ENCODE results near the gene CCT7. TPM values are rescaled to one million over a fixed set of nuclear protein-coding genes. Genes with fewer than 3 reads are reported as not detected.

The CCT7 gene
- total RNA-seq, 8 experiments from 2014 or later = 230 to 423 (median 329) TPM

DNA sequence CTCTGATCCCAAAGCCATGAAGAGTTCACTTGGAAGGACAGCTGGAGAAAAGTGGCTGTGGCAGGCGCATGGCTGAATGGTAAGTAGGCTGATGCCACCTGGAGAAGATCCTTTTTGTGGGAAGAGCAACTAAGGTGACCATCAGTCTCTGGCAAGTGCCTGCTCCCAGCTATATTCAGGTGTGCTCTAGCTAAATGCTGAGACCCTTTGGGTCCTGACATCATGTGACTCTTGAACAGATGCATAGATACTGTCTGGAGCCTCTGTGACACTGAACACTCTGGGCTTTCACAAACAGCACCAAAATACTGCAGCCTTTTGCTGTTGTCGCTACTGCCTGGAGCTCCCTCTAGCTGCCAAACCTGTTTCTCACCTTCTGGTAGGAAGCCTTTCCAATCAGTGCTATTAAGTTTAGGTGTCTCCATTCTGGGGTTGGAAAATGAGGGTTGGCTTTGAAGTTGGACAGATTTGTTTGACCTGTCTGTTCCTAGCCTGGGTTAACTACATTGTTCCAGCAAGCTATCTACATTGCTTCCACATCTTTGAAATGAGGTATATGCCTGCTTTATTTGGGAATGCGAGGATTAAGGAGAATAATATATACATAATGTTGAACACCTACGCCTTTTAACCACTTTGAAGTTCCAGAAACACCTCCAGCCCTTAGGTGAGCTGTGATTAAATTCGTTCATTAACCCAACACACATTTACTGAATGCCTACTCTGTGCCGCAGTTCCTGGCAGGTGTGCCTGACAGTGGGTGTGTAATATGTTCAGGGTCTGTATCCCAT is 56.1 kb downstream of the CCT7 start:
- no peak overlapping the region for H3K4me3 ChIP-seq
- WGBS, 10 experiments = 20 to 63% (median 40%) methylated on average over 1 to 5 of the region's 6 CpGs
- ATAC-seq (replicated peaks in 6 of 8) = peak in 4 of 8 experiments; percentile 6 to 20 (median 11)
- in situ Hi-C loops (cut with MboI; ENCODE audit: low pct_unique_long_range_greater_than_20kb in 2 of 9, low sequenced_read_pairs in 9 of 9, unreplicated experiment in 9 of 9) = no loop called here
- peaks cover 0 to 8% of the 10 kb centered on the region in 2 donors for H3K4me1 ChIP-seq (replicated peaks in 1 of 2)
- H3K27ac ChIP-seq = no peak overlapping the region

DNA sequence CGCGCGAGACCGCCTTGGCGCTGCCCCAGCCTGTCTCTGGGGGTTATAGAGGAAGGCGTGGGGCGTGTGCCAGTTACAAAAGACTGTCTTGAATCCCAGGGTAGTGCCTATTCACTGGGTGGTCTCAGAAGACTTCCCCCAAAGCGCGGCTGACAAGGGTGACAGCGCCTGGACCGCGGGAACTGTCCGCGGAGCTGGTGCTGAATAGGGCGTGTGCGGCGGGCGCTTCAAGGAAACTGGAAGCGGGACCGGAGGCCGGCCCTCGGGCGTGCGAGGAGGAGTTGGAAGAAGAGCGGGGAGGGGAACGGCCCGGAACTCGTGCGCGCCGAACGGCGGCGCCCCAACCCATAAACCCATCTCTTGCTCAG is 57.0 kb downstream of the CCT7 start:
- 0 to 56% (median 17%) methylated on average over 1 to 8 of the region's 34 CpGs; no CpG with 5 or more reads in 3 of the 10 experiments for WGBS, 10 experiments
- Histone ChIP-seq H3K27ac (no peak overlapping the region), H3K4me3 (peak overlapping the region in 3 of 5 donors; percentile 2 to 19 (median 11)), H3K4me1 (replicated peaks in 1 of 2) (peaks cover 0 to 8% of the 10 kb centered on the region in 2 donors)
- peak in 7 of 8 experiments; percentile 0 to 61 (median 14) for ATAC-seq (replicated peaks in 6 of 8)
- in situ Hi-C loops (cut with MboI; ENCODE audit: low pct_unique_long_range_greater_than_20kb in 2 of 9, low sequenced_read_pairs in 9 of 9, unreplicated experiment in 9 of 9) = no loop called here

DNA sequence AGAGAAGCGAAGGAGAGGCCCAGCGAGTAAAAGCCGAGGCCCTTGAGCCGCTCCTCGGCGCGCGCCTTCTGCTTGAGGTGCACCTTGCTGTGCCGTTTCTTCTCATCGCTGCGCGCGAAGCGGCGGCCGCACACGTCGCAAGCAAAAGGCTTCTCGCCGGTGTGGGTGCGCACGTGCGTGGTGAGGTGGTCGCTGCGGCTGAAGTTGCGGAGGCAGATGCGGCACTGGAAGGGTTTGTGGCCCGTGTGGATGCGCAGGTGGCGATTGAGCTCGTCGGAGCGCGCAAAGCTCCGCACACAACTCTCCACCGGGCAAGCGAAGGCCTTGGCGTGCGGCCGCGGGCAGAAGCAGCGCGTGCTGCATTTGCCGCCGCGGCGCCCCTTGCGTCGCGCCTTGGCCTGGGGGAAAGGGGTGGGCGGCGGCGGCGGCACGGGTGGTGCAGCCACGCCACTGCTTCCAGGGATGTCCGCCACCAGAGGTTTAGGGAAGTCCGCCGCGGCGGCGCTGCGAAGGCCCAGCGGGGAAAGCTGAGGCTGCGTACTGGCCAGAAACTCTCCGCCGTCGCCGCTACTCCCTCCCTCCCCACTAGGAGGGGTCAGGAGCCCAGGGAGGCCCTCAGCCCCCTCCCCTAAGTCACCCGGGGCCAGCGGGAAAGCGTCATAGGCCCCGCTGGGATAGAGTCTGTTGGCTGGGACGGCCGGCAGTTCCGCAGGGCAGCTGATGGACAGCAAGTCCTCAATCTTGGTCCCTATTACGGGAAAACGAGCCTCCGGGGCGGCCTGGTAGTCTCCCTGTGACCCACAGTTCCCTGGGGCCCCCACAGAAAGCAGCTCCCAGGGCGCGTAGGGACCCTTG is 57.6 kb downstream of the CCT7 start:
- peak in 6 of 8 experiments; percentile 23 to 67 (median 53) for ATAC-seq (replicated peaks in 6 of 8)

DNA sequence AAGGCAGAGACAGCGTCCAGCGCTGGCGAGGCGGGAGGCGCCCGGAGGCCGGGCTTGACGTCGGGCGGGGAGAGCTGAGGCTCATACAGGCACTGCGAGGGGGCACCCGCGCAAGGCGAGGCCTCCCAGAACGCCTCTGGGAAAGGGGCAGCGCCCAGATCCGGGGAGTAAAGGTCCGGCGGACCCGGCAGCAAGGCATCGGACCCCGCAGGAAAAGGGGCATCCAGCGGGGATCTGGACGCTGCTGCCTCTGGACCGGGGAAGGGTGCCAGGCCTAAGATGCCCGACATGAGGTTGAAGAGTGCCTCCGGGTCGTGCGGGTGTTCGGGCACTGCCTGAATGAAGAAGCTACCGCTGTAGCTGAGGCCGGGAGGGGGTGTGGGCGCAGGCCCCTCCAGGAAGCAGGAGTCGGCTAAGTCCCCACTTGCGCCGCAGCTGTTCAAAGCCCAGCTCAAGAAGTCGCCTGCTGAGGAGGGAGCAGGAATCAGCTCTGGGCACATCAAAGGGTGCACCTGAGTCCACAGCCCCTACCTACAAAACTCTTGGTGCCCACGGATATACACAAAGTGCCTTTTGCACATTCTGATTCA is 58.3 kb downstream of the CCT7 start:
- ATAC-seq (replicated peaks in 6 of 8) = peak in 1 of 8 experiments; percentile 4
- Histone ChIP-seq H3K4me1 (replicated peaks in 1 of 2) (peaks cover 8 to 17% of the 10 kb centered on the region in 2 donors), H3K27ac (no peak overlapping the region), H3K4me3 (peak overlapping the region in 2 of 5 donors; percentile 8 to 11)
- in situ Hi-C loops (cut with MboI; ENCODE audit: low pct_unique_long_range_greater_than_20kb in 2 of 9, low sequenced_read_pairs in 9 of 9, unreplicated experiment in 9 of 9) = no loop called here
- WGBS, 10 experiments = 0 to 7% (median 0%) methylated on average over 1 to 20 of the region's 38 CpGs; no CpG with 5 or more reads in 4 of the 10 experiments

More for the DNA sequence above, 57.6 kb downstream of the CCT7 start:
- in situ Hi-C loops (cut with MboI; ENCODE audit: low pct_unique_long_range_greater_than_20kb in 2 of 9, low sequenced_read_pairs in 9 of 9, unreplicated experiment in 9 of 9) = no loop called here
- WGBS, 10 experiments = 0 to 1% methylated on average over 14 to 22 of the region's 82 CpGs; no CpG with 5 or more reads in 8 of the 10 experiments
- no peak overlapping the region for H3K27ac ChIP-seq
- H3K4me1 ChIP-seq (replicated peaks in 1 of 2) = peaks cover under 1 to 10% of the 10 kb centered on the region in 2 donors
- H3K4me3 ChIP-seq = peak overlapping the region; percentile 2 to 19 (median 9)

DNA sequence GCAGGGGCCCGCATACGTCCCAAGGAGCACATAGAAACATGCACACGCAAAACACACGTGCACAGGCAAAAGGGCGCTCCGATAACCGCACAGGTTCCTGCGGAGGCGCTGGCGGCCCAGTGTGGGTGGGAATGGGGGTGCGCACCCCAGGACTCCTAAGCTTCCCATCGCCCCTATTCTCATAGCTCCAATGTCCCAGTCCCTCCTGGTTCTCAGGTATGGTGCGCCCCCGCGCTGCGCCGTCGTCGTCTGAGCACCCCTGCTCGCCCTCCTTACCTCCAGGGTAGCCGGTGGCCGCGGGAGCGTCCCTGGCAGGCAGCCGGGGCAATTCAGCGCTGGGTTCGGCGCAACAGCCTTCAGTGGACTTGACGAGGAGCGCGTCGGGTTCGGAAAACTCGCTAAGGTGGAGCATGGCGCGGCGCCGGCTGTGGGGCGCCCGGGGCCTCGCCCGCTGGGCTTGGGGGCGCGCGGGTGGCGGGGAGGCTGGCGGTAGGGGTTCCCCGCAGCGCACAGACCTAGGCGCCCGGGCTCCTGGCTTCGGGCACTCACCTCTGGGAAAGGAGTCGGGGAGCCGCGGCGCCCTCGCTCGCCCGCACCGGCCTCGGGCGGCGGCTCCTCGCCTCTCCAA is 58.9 kb downstream of the CCT7 start:
- Histone ChIP-seq H3K27ac (no peak overlapping the region), H3K4me3 (peak overlapping the region; percentile 29 to 44 (median 40)), H3K4me1 (replicated peaks in 1 of 2) (peaks cover 11 to 20% of the 10 kb centered on the region in 2 donors)
- 0 to 20% (median 6%) methylated on average over 1 to 28 of the region's 64 CpGs; no CpG with 5 or more reads in 5 of the 10 experiments for WGBS, 10 experiments
- in situ Hi-C loops (cut with MboI; ENCODE audit: low pct_unique_long_range_greater_than_20kb in 2 of 9, low sequenced_read_pairs in 9 of 9, unreplicated experiment in 9 of 9) = no loop called here
- peak in 3 of 8 experiments; percentile 1 to 14 (median 10) for ATAC-seq (replicated peaks in 6 of 8)

DNA sequence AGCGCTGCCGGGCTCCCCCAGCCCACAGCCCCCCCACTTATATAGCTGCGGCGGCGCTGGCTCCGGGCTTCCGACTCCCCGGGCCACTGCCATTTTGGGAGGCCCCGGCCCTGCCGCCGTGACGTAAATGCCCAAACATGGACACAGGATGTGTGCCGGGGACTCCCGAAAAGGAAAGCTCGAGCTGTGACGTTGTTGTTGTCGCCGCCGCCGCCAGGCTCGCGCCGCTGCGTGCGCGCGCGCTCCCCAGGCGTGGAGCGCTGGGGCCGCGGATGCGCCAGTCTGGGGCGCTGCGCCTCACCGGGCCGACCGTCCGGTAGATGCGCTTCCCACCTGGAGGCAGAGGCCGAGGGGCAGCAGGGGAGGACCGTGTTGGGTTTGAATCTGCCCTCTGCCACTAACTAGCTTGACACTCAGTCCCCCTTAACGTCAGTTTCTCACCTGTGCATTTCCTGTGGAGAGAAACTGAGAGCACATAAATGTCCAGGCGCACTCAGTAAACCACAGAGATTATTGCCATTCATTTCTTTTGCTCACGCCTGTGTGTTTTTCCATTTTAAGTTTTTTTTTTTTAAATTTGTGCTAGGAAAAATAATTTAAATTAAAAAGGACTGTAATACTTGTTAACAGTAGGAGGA is 59.5 kb downstream of the CCT7 start, which contains the start of gene EGR4:
Gene EGR4, minus strand, starts transcription at position 15 of the 638 bp plus-strand sequence. CDS start 231 bp downstream, outside the sequence.
- 0 to 56% (median 9%) methylated on average over 1 to 29 of the region's 45 CpGs; no CpG with 5 or more reads in 2 of the 10 experiments for WGBS, 10 experiments
- peak; percentile 72 to 90 (median 77) for ATAC-seq (replicated peaks in 6 of 8)
- Histone ChIP-seq H3K4me1 (replicated peaks in 1 of 2) (peaks cover 11 to 20% of the 10 kb centered on the region in 2 donors), H3K4me3 (peak within 1 kb of the TSS; percentile 29 to 44 (median 40)), H3K27ac (no peak within 1 kb of the TSS)
- in situ Hi-C loops (cut with MboI; ENCODE audit: low pct_unique_long_range_greater_than_20kb in 2 of 9, low sequenced_read_pairs in 9 of 9, unreplicated experiment in 9 of 9) = no loop called here

DNA sequence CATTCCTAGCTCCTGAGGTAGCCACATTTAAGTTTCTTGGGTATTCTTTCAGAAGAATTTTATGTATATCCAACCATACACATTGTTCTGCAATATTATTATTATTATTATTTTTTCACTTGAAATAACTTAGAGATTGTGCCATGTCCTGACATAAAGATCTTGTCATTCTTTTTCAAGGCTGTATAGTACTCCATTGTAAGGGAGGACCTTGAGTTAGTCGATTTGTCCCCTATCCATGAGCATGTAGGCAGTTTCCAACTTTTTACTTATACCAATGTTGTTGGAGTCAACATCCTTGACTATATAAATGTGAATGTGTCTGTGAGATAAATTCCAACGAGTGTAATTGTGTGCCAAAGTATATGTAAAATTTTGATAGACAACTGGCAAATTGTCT is 60.1 kb downstream of the CCT7 start:
- no peak overlapping the region for H3K4me3 ChIP-seq
- H3K4me1 ChIP-seq (replicated peaks in 1 of 2) = peaks cover 11 to 20% of the 10 kb centered on the region in 2 donors
- WGBS, 10 experiments = 33 to 100% (median 57%) methylated on average over 1 to 2 of the region's 2 CpGs; no CpG with 5 or more reads in 1 of the 10 experiments
- no peak overlapping the region for H3K27ac ChIP-seq
- ATAC-seq (replicated peaks in 6 of 8) = no peak
- in situ Hi-C loops (cut with MboI; ENCODE audit: low pct_unique_long_range_greater_than_20kb in 2 of 9, low sequenced_read_pairs in 9 of 9, unreplicated experiment in 9 of 9) = no loop called here

DNA sequence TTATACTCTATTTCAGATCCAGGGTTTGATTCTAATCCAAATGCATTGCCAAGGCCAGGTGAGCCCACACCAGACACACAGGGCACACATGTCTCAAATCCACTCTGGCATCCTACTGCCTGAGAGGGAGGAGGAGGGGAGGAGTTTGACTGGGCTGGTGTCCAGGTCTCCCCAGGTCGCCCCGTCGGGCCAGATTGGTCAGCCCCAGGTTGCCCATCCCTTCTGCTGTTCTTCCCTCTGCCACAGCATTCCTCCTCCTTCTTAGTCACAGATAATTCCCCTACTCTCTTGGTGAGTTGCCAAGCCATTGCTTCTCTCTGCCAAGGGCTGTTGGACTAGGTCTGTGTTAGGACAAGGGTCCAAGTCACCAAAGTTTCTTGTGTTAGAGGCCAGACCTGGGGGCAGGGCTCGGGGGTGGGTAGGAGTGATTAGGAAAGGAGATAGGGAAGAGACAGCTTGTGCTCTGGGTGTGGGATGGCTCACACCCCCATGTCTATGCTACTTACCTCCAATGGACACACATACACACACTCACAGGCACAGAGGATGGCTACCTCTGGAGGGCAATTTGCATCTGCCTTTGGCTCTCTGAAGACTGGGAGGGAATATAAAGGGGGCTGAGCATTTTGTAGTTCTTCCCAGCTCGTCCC is 61.8 kb downstream of the CCT7 start:
- peaks cover 11 to 20% of the 10 kb centered on the region in 2 donors for H3K4me1 ChIP-seq (replicated peaks in 1 of 2)
- in situ Hi-C loops (cut with MboI; ENCODE audit: low pct_unique_long_range_greater_than_20kb in 2 of 9, low sequenced_read_pairs in 9 of 9, unreplicated experiment in 9 of 9) = no loop called here
- ATAC-seq (replicated peaks in 6 of 8) = no peak
- H3K4me3 ChIP-seq = no peak overlapping the region
- H3K27ac ChIP-seq = no peak overlapping the region
- 0 to 35% (median 16%) methylated on average over 1 to 4 of the region's 5 CpGs; no CpG with 5 or more reads in 3 of the 10 experiments for WGBS, 10 experiments

DNA sequence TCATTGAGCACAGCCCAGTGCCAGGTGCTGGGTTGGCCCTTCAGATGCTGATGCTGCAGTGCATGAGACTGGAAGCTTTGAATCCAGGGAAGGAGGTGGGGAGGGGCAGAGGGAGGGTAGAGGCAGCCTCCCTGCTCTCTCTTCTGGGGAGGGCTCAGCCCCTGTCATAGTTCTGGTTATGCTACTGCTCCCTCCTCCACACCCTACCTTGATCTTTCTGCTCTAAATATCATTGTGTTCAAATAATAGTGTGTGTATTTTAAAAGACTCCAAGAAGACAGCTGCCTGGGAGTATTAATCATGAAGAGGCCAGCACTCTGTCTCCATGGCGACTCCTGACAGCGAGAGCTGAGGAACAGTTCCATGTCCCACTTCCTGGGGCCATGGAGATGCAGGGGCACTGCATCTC is 63.0 kb downstream of the CCT7 start:
- Histone ChIP-seq H3K27ac (no peak overlapping the region), H3K4me3 (peak overlapping the region in 1 of 5 donors; percentile 3), H3K4me1 (replicated peaks in 1 of 2) (peaks cover 11 to 12% of the 10 kb centered on the region in 2 donors)
- peak in 6 of 8 experiments; percentile 59 to 81 (median 80) for ATAC-seq (replicated peaks in 6 of 8)
- in situ Hi-C loops (cut with MboI; ENCODE audit: low pct_unique_long_range_greater_than_20kb in 2 of 9, low sequenced_read_pairs in 9 of 9, unreplicated experiment in 9 of 9) = no loop called here
- 0 to 11% (median 0%) methylated on average over 1 to 2 of the region's 2 CpGs; no CpG with 5 or more reads in 2 of the 10 experiments for WGBS, 10 experiments

DNA sequence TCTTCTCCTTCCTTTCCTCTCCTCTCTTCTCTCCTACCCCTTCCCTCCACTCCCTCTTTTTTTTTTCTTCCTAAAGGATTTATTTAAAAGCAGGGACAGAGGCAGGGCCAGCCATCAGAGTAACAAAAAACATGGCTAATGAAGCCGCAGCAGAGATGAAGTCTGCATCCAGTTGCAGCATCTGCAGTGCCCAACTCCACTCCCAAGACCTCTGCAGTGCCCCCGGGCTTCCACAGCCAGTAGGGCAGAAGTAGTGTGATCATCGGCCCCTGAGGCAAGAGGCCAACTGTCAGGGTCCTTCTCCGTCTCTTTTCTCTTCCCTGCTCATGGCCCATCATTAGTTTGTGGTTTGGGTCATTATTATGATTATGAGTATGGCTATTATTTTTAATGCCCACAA is 63.5 kb downstream of the CCT7 start:
- ATAC-seq (replicated peaks in 6 of 8) = peak in 5 of 8 experiments; percentile 11 to 18 (median 13)
- 28 to 51% (median 45%) methylated on average over 1 to 4 of the region's 4 CpGs; no CpG with 5 or more reads in 4 of the 10 experiments for WGBS, 10 experiments
- Histone ChIP-seq H3K4me1 (replicated peaks in 1 of 2) (peaks cover 11 to 12% of the 10 kb centered on the region in 2 donors), H3K27ac (peak overlapping the region in 1 of 2 donors; percentile 30), H3K4me3 (peak overlapping the region in 1 of 5 donors; percentile 3)
- in situ Hi-C loops (cut with MboI; ENCODE audit: low pct_unique_long_range_greater_than_20kb in 2 of 9, low sequenced_read_pairs in 9 of 9, unreplicated experiment in 9 of 9) = no loop called here

DNA sequence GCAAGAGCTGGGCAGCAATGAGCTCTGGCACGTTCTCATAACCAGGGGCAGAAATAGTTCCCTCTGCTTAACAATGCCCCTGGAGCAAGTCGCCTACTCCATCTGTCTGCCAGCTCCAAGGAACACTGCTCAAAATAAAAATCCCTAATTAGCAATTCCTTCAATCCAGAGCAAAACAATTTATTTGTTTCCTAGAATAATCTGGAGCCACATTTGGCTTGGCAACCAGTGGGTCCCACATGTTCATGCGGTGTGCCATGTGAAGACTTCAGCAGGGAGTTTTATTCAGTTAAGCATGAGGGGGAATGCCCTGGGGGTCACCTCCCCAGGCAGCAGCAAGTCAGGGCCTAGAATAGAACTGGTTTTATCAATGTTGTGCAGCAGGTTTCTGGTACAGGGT is 66.8 kb downstream of the CCT7 start:
- in situ Hi-C loops (cut with MboI; ENCODE audit: low pct_unique_long_range_greater_than_20kb in 2 of 9, low sequenced_read_pairs in 9 of 9, unreplicated experiment in 9 of 9) = no loop called here
- 0 to 100% (median 56%) methylated on average over 1 to 3 of the region's 3 CpGs; no CpG with 5 or more reads in 2 of the 10 experiments for WGBS, 10 experiments
- peak in 1 of 8 experiments; percentile 44 for ATAC-seq (replicated peaks in 6 of 8)
- Histone ChIP-seq H3K4me3 (no peak overlapping the region), H3K27ac (no peak overlapping the region), H3K4me1 (replicated peaks in 1 of 2) (peaks cover 11 to 12% of the 10 kb centered on the region in 2 donors)
